Stimulated activated CD4-positive, alpha-beta T cell treated with anti-CD3 and anti-CD28 coated beads, Interleukin-12 subunit alpha, Interleukin-12 subunit beta, amount 100 ng/mL, for 24 hours (primary cell): ENCODE results near the gene MAPK10.

Source experiments
- DNase-seq, 2 experiments: peaks; one replicate each; pipeline ENCODE4 v3.0.0-alpha.2; 2020; ENCODE audit warnings: low read depth in 2 of 2

Gene MAPK10

DNA sequence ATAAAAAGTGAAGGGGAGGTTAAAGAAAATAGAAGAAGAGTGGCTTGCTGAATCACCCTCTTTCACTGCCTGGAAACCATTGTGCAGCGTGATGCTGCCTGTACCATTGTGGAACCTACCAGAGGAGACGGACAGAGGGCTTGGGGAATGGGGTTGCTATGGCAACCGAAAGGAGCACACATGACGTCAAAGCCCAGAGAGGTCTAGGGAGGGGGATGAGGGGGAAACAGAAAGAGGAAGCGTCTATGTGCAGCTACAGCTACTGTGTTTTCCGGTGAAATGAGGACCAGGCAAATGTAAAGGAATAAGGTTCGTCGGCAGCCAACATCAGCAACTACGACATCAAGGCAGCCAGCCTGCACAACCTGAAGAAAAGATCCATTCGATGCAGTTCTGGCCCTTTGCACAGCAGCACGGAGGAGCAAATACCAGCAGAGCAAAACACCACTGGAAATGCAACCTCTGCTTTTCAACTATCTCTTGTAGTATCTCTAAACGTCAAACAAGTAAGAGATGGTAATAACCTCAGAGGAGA is at the start of gene MAPK10:
TSS of gene MAPK10 (minus strand) at position 110 of the 535 bp plus-strand sequence.
- DNase-seq, result peak; percentile 11 to 17

DNA sequence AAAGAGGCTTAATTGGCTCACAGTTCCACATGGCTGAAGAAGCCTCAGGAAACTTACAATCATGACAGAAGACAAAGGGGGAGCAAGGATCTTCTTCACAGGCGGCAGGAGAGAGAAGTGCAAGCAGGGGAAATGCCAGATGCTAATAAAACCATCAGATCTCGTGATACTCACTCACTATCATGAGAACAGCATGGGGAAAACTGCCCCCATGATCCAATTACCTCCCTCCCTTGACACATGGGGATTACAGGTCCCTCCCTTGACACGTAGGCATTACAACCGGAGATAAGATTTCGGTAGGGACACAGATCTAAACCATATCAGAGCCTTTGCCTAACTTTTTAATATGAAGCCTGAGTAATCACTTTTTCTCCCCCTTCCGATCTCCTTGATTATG is 43.7 kb upstream of the MAPK10 start:
- no peak for DNase-seq

DNA sequence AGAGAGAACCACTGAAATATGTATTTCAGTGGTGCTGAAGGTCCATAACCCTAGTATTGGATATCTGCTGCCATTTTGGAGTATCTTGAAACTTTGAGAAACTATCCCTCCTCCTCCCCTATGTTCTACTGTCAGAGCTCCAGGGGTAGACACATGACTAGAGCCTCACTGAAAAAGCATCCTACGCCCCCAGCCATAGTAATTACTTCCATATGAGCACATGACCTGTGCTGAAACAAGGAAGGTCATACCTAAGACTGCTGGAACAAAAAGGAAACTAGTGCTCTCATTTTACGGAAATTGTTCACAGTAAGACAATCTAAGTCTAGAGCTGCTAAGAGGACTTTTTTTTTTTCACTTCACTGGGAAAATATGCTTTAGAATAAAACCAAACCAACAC is 42.0 kb upstream of the MAPK10 start:
- no peak for DNase-seq

DNA sequence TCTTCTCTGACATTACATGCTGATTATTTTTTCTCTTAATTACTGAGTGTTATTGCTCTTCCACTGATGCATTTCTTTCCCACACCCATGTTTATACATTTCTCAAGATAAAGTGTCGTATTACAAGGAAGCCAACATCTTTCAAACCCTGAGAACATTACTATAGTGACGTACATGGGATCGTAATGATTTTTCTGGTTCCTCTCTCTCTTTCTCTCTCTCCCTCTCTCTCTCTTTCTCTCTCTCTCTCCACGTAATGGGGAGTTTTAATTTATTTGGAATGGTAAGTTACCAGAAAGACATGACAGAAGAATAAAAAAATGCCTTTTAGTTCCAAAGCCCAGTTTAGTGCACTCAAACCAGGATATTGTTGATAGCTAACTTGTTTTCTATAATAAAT is 40.4 kb upstream of the MAPK10 start:
- no peak for DNase-seq

DNA sequence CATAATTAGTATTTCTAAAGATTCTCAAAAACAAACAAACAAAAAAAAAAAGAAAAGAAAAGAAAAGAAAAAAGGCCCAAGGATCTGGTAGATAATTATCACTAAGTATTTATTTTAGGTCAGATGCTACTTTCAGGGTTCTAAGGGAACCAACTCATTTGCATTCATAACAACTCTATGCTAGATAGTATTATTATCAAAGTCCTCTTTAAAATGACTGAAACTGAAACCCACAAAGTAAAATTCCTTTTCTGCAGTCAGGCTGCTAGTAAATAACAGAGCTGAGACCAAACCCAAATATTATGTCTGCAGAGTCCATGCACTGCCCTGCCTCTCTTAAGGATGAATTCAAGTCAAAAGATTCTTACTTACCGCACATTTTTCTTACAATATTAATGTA is 38.3 kb upstream of the MAPK10 start:
- no peak for DNase-seq

DNA sequence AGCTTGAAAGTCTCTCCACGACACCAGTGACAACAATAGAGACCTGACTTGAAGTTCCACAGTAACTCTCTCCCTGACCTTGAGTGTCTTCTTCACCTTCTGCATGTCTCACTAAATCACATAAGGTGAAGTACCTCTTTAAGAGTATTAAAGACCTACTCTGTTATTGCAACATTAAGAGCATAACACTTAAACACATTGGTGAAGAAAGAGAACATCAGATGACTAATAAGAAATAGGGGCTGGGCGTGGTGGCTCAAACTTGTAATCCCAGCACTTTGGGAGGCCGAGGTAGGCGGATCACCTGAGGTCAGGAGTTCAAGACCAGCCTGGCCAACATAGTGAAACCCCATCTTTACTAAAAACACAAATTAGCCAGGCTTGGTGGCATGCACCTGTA is 33.9 kb upstream of the MAPK10 start:
- no peak for DNase-seq

DNA sequence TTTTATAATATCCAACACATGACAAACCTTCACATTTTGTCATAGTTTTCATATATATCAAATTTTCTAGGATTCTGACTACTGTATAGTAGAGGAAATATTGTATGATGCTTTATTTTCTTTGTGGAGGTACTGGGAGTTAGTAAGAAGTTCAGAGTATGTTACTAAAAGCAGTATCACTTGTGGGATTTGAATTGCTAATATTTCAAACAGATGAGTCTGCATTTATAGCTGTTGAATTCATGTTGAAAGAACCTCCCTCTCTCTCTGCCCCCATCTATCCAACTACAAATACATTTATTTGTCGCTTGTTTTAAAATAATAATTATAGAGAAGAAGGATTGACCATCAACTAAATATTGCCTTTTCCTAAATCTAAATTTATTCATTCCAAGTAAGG is 29.8 kb upstream of the MAPK10 start:
- DNase-seq, result no peak

DNA sequence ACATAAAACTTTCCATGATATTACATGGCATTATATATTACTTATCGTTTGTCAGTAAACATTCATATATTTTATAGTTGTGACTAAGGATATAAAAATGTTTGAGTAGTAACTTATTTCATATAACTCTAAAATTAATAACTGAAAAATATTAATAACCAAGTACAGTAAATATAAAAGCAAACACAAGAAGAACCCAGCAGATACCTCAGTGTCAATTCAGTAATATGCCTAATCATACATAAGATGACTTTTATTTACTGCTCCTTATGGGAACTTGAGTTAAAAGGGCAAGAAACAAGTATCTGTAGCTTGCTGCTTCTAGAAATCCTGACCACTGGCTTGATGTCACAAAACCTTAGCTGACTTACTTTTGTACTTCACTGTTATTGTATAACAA is 28.4 kb upstream of the MAPK10 start:
- no peak for DNase-seq

DNA sequence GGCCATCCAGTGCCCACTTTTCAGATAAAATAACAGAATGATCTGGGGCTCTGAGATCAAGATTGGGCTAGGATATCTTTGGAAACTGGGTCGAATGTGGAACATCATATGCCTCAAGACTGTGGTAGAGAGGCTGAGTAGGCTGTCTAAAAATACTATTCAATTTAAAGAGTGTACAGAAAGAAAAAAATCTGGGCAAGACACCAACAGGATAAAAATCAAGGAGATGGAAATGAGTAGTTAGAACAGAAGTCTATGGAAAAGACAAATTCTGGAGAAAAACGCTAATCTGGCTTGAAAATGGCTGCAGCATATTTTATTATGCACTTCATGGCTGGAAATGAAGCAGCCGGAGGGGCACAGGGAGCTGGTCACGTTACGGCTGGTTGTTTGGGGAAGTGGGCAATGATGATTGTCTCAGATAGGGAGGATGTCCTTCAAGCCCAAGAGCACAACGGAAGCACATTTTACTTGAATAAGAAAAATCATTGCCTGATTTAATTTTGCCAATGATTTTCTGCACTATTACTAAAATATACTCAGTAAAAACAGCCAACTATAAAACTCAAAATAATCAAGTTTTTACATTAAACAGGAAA is 27.1 kb upstream of the MAPK10 start:
- no peak for DNase-seq

DNA sequence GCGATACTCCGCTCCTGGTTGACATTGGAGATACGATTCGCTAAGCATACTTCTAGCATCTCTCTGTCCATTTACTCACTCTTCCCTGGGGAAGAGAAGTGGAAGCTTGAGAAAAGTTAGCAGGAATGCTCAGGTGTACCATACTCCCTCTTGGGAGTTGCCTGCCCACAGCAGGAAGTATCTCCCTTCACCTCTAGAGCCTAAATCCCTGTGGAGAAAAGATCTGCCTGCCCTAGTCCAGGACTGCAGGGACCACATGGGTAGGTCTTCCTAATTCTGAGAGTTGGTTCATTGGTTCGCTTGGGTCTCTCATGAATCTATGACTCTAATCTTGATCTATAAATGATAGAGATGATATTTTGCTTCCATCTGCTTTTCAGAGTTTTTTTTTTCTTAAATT is 26.3 kb upstream of the MAPK10 start:
- DNase-seq, result no peak

DNA sequence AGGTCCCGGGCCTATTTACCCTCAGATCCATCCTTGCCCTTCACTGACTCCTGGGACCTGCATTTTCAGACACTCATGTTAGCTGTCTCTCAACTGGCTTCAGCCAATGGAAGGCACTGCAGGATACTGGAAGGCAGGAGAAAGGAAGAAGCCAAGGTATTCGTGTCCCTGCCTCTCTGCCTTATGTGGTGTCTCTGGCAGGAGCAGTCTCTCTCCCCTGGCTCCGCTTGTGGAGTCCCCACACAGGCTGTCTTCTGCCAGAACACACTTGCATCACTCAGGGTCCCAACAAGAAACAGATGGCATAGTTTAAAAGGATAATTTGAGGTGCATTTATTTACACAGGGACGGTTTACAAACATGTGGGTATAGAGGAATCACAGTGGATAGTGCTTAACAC is 21.6 kb upstream of the MAPK10 start:
- no peak for DNase-seq

DNA sequence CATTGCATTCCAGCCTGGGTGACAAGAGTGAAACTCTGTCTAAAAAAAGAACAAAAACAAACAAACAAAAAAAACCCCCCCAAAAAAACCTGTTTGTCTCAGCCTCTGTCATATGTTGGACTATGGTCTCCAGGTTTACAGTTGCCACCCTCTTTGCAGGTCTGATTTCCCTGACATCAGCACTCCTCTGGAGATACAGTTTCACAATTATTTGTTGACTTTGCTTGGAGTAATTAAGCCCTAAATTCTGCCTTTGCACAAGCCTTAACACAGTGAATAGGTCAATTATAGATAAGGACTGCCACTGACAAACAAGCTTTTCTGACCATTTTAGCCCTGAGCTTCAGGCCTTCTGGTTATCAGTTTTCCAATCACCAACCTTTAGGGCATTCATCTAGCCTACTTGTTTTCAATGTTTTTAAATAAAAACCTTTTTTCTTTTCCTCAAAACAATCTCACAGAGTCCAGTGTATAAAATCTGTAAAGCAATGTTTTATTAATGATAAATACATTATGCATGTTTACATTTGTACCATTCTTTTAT is 20.4 kb upstream of the MAPK10 start:
- no peak for DNase-seq

DNA sequence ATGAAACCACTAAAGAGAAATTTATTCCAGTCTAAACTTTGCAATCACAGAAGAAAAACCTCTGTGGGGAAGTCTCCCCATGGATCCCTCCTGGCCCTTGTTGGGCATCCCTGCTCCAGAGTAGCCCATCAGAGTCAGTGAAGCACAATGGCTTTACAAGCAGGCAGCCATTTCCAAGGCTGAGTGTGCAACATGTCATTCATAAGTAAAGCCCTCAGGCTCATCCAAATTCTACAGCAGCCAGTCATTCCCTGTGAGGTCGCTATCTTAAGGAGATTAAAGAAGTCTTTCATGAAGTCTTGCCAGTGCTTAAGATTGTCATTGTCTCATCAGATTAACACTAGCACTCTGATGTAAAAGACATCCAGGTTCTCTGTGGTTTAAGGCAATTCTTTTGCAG is 17.0 kb upstream of the MAPK10 start:
- DNase-seq, result no peak

DNA sequence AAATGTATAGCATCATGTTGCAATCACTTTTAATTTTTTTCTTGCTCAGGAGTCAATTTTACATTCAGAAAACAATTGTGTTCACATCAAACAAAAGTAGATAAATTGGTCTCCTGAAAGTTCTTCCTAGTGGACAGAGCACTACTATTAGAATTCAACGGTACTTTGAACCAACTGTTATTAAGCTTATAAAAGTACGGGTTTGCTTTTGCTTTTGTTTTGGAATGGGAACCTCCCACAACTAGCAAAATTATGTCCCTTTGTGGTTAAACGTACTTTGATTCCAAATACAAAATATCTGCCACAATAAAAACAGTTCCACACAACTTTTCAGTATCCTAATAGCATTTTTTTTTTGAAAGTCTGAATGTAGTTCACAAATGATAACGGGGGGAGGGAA is 8.6 kb upstream of the MAPK10 start:
- no peak for DNase-seq

DNA sequence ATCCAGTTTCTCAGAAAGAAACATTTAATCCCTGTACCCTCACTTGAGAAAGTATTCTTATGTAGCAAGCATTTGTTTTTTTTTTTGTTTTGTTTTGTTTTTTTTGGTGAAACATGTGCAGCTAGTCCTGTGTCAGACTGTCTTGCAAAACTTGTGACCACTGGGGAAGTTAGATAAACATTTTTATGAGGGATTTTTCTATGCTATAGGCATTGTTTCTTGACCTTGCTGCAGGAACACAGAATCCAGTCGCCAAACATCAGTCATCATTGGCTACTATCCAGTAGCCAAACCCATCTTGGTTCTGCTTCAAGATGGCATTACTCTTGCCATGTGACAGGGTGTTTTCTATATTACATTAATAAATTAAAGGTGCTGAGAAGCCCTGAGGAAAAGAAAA is 7.7 kb upstream of the MAPK10 start:
- DNase-seq, result no peak

DNA sequence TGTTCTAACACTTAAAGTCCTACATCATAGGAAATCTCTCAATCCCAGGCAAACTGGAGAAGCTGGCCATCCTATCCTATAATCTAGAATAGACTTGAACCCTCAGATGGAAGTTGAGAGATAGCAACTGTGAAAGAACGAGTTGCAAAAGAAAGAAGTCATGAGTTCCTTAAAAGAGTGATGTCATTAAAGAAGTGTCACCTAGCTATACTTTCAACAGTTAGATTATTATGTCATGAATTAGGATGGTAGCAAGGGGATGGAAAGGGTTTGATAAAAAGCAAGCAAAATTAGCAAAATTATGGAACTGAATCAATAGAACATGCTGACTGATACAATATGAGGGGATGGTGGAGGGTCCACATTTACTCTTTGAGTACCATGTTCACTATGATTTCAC is 7.1 kb upstream of the MAPK10 start:
- DNase-seq, result no peak

DNA sequence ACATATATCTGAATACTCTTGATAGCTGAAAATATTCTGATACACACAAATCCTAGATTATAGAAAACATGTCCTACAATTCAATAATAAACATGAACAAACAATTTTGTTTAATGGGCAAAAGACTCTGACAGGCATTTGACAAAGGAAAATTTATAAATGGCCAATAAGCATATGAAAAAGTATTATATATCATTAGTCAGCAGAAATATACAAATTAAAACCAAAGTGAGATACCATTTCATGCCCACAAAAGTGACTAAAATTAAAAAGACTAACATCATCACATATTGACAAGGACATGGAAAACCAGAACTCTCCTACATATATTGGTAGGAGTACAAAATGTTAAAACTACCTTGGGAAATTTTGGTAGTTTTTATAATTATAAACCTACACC is 2.7 kb upstream of the MAPK10 start:
- no peak for DNase-seq

DNA sequence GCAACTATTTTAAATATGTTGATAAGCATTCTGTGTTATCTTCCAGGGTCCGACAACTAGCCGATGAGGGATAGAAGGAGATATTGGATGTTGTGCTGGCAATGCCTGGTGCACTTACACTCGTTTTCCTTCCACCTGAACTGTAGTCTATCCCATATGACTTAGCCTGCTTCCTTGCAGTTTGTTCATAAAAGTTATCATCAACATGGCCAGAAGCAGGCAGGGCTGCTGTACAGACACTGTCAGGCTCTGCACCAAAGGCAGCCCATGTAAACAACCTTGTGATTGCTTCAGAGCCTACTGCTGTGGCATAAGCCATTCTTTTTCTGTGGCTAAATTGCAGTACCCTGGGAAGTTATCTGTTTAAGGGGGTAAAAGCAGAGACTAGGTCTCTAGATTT is 1.6 kb downstream of the MAPK10 start:
- no peak for DNase-seq

DNA sequence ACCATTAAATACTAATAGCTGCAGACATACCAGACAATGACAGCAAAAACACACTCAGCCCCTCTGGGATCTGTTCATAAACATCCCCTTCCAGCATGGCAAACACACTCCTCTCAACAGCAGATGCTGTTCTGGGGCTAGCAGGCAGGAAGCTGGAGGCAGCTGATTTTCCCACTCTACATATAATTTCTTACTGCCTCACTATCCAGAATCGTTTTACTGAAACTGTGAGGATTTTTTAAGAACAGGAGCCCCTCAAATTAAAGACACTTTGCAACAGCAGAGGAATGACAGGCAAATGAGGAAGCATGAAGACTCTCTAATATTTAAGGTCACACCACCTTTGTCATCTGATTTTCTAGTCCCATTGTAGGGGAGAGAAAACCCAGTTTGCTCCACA is 2.2 kb downstream of the MAPK10 start:
- no peak for DNase-seq

DNA sequence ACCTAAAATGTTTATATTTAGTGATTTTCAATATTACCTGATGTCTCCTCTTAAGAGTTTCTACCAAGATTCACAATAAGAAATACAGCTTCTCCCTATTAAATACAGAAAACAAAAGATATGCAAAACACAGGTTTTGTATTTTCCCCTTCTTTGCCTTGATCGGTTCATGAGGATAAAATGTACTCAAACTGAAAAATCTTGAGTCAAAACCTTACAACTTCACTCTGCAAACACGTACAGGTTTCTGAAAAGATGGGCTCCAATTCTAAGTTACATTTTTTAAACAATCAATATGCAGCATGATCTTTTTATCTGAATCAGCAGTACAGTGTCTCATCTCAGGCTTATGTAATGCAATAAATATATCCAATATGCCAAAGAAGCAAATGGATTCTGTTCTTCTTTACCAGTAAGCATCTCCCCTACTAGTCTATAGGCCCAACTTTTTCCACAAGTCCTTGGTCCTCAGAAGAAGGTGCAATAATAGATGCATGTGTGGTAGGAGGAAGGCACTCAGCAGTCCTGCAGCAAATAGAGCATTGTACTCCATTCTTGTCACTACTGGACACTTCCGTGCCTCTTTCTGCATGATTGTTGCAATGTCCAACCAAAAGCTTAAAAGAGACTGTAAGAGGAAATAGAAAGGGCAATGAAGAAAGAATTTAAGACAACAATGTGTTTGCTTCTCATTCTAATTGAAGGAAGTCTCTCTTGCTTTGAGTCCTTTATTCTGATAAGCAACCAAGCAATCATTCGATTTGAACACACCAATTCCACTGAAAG is 3.2 kb downstream of the MAPK10 start:
- DNase-seq, result no peak

DNA sequence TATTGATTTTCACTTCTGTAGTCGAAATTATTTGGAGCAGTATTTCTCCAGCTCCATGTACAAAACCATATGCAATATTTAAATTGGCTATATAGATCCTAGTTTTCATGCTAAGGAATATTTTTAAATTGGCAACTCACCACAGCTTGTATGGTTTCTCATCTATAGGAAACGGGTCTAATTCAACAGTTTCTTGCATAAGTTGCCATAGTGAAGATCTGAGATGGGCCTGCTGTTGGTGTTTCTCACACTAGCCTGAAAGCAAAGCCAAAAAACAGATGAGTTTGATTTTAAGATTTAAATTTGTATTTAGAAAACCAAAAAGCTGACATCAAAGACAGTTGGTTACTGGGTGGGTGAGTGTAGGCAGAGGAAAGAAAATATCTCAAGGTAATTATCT is 5.5 kb downstream of the MAPK10 start:
- DNase-seq, result no peak

DNA sequence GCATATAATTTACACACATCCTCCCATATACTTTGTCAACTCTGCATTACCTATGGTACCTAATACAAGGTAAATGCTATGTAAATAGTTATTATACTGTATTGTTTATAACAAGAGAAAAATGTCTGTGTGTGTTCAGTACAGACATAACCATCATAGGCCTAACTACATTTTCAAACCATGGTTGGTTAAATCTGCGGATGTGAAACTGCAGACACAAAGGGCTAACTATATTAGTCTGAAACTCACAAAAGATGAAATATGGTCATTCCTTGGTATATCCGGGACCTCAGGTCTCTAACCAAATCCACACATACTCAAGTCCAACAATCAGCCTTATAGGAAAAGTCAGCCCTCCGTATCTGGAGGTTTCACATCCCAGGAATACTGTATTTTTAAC is 13.5 kb downstream of the MAPK10 start:
- no peak for DNase-seq

DNA sequence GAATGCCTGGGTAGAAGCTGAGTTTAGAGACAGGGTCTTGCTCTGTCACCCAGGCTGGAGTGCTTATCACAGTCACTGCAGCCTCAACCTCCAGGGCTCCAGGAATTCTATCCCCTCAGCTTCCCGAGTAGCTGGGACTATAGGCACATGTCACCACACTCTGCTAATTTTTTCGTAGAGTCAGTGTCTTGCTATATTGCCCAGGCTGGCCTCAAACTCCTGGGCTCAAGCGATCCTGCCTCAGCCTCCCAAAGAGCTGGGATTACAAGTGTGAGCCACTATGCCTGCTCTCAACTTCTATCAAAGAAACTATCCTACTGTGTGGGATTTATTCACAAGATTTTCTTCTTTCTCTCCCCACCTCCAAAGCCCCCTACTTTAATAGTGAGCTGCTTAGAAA is 15.7 kb downstream of the MAPK10 start:
- DNase-seq, result no peak
